Fibroblast of mammary gland (primary cell): ENCODE results near the gene ABHD12B.

ENCODE experiments used
- DNase-seq: peaks from one replicate; pipeline ENCODE4 v3.0.0-alpha.2; 2010; ENCODE audit warnings: low read depth
- H3K4me3 ChIP-seq: 2 replicates; pipeline ENCODE4 v1.5.1; 2011; ENCODE audit warnings: low read depth, mild to moderate bottlenecking, low read length, moderate library complexity; ENCODE audit not compliant: control insufficient read depth
- CTCF ChIP-seq: conservative IDR thresholded peaks from 2 replicates; pipeline ENCODE4 v1.5.1; 2011; ENCODE audit warnings: low read depth, low read length, inconsistent platforms; ENCODE audit not compliant: control insufficient read depth, insufficient read depth

The ABHD12B gene

GRCh38 chr14:50951032-50951431 lies 79.2 kb downstream of the ABHD12B start:
- H3K4me3 ChIP-seq, result no peak overlapping the region
- no peak for DNase-seq
- TF ChIP-seq CTCF, result no peak

DNA sequence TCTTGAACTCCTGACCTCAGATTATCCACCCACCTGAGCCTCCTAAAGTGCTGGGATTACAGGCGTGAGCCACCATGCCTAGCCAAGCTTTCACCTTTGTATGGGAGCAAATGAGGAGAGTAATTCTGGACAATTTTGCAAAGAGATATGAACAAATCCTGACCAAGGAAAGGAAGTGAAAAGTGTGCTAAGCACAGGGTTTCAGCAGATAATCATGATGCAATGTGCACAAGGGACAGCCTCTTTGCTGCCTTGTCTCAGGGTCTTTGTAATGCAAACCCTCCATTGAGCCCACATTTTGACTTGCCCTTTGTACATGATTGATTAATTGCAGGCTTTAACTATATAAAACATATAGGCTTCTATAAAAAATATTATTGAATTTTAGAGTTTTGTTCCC lies 81.6 kb downstream of the ABHD12B start:
- H3K4me3 ChIP-seq, result no peak overlapping the region
- no peak for TF ChIP-seq CTCF
- no peak for DNase-seq
